Liver (tissue), 9 donors: ENCODE measurements around the gene ALCAM. TPM values are rescaled to one million over a fixed set of nuclear protein-coding genes. Genes with fewer than 3 reads are reported as not detected.

ENCODE experiments used
- DNase-seq: peaks from one replicate; pipeline ENCODE4 v3.0.0-alpha.2; 2017; ENCODE audit warnings: low spot score
- H3K27ac ChIP-seq, 2 donors: one replicate each; pipeline ENCODE4 v1.7.0; 2013; ENCODE audit warnings: inconsistent platforms in 2 of 2, low read length in 2 of 2, control low read depth in 1 of 2, low read depth in 1 of 2, mild to moderate bottlenecking in 1 of 2
- H3K27me3 ChIP-seq, 4 donors: one replicate each; pipeline versions ENCODE4 v1.6.1 to v1.7.0; 2013; ENCODE audit warnings: low read length in 3 of 4, inconsistent platforms in 1 of 4, mild to moderate bottlenecking in 1 of 4, moderate library complexity in 1 of 4; ENCODE audit not compliant: control insufficient read depth in 4 of 4, insufficient read depth in 4 of 4
- H3K36me3 ChIP-seq, 4 donors: one replicate each; pipeline versions ENCODE4 v1.6.1 to v1.7.0; 2013; ENCODE audit warnings: low read length in 3 of 4, mild to moderate bottlenecking in 3 of 4, low read depth in 1 of 4, moderate library complexity in 1 of 4; ENCODE audit not compliant: control insufficient read depth in 4 of 4, insufficient read depth in 3 of 4
- H3K4me1 ChIP-seq, 4 donors: one replicate each; pipeline versions ENCODE4 v1.6.1 to v1.7.0; 2013; ENCODE audit warnings: low read length in 3 of 4, mild to moderate bottlenecking in 3 of 4, moderate library complexity in 1 of 4; ENCODE audit not compliant: control insufficient read depth in 4 of 4, insufficient read depth in 4 of 4
- H3K4me3 ChIP-seq, 3 donors: one replicate each; pipeline versions ENCODE4 v1.6.1 to v1.7.0; 2013; ENCODE audit warnings: low read length in 3 of 3, control low read depth in 1 of 3, low read depth in 1 of 3, mild to moderate bottlenecking in 1 of 3
- H3K9ac ChIP-seq, 2 donors: one replicate each; pipeline ENCODE4 v1.7.0; 2013; ENCODE audit warnings: low read length in 2 of 2, mild to moderate bottlenecking in 2 of 2, moderate library complexity in 2 of 2, control low read depth in 1 of 2, low read depth in 1 of 2
- H3K9me3 ChIP-seq, 4 donors: one replicate each; pipeline versions ENCODE4 v1.6.1 to v1.7.0; 2013; ENCODE audit warnings: low read length in 3 of 4; ENCODE audit not compliant: control insufficient read depth in 4 of 4
- EGR1 ChIP-seq, 2 donors: IDR thresholded peaks; 2 replicates each; pipeline ENCODE4 v1.6.1; 2016 to 2018; ENCODE audit warnings: antibody characterized with exemption in 2 of 2, low read depth in 2 of 2
- FOXA1 ChIP-seq: IDR thresholded peaks from 2 replicates; pipeline ENCODE4 v1.6.1; 2016; ENCODE audit warnings: antibody characterized with exemption
- FOXA2 ChIP-seq: IDR thresholded peaks from 2 replicates; pipeline ENCODE4 v1.6.1; 2016; ENCODE audit warnings: antibody characterized with exemption
- GABPA ChIP-seq, 2 donors: IDR thresholded peaks in 1 of 2; conservative IDR thresholded peaks in 1 of 2; 2 replicates each; pipeline ENCODE4 v1.6.1; 2016; ENCODE audit warnings: antibody characterized with exemption in 2 of 2, mild to moderate bottlenecking in 1 of 2, moderate library complexity in 1 of 2
- HNF4A ChIP-seq, 2 donors: conservative IDR thresholded peaks; 2 replicates each; pipeline ENCODE4 v1.6.1; 2016; ENCODE audit warnings: antibody characterized with exemption in 2 of 2, mild to moderate bottlenecking in 2 of 2
- HNF4G ChIP-seq: IDR thresholded peaks from 2 replicates; pipeline ENCODE4 v1.6.1; 2016; ENCODE audit warnings: antibody characterized with exemption
- JUND ChIP-seq, 2 donors: IDR thresholded peaks; 2 replicates each; pipeline ENCODE4 v1.6.1; 2016; ENCODE audit warnings: antibody characterized with exemption in 2 of 2
- NR2F2 ChIP-seq: IDR thresholded peaks from 2 replicates; pipeline ENCODE4 v1.6.1; 2016; ENCODE audit warnings: antibody characterized with exemption
- RAD21 ChIP-seq, 2 donors: IDR thresholded peaks; 2 replicates each; pipeline ENCODE4 v1.6.1; 2016; ENCODE audit warnings: antibody characterized with exemption in 2 of 2, mild to moderate bottlenecking in 2 of 2
- RXRA ChIP-seq, 2 donors: IDR thresholded peaks; 2 replicates each; pipeline ENCODE4 v1.6.1; 2017 to 2018; ENCODE audit warnings: antibody characterized with exemption in 2 of 2, mild to moderate bottlenecking in 1 of 2
- SP1 ChIP-seq: IDR thresholded peaks from 2 replicates; pipeline ENCODE4 v1.6.1; 2018; ENCODE audit warnings: antibody characterized with exemption, mild to moderate bottlenecking
- TAF1 ChIP-seq: conservative IDR thresholded peaks from 2 replicates; pipeline ENCODE4 v1.6.1; 2016; ENCODE audit warnings: antibody characterized with exemption, mild to moderate bottlenecking
- YY1 ChIP-seq: IDR thresholded peaks from 2 replicates; pipeline ENCODE4 v1.6.1; 2016; ENCODE audit warnings: antibody characterized with exemption, mild to moderate bottlenecking
- WGBS: extraction: QIAGEN DNeasy Blood & Tissue Kit; methylation state at CpG from one replicate; pipeline ENCODE4 v1.1.7; 2013; 5-methylcytosine and 5-hydroxymethylcytosine counted together
- polyA plus RNA-seq, 2 donors: library from polyadenylated mRNA; stranded (reverse) in 1 of 2; unstranded in 1 of 2; fragments of 200-250 nt in 1 of 2; fragments of >200 nt in 1 of 2; fragmentation: Nextera tagmentation in 1 of 2; extraction: Ambion mirVana in 1 of 2; gene quantifications; one replicate each; pipeline versions ENCODE4 v1.2.1 to v1.2.3, GENCODE V29; 2013 to 2015
- total RNA-seq, 2 donors: library from RNA; depleted of rRNA; stranded (reverse); fragments of >200 nt; gene quantifications; one replicate each; pipeline ENCODE4 v1.2.3, GENCODE V29; 2014
- TF ChIP-seq, protein P1 (sequence below): IDR thresholded peaks from 2 replicates; pipeline ENCODE4 v1.6.1; 2016; ENCODE audit warnings: antibody characterized with exemption
- TF ChIP-seq, protein P2 (sequence below): IDR thresholded peaks from 2 replicates; pipeline ENCODE4 v1.6.1; 2016; ENCODE audit warnings: antibody characterized with exemption
- TF ChIP-seq, protein P3 (sequence below): IDR thresholded peaks from 2 replicates; pipeline ENCODE4 v1.6.1; 2016; ENCODE audit warnings: antibody characterized with exemption
- TF ChIP-seq, protein P4 (sequence below): fragments of 150-350 bp; IDR thresholded peaks from 2 replicates; pipeline ENCODE4 v1.5.1; 2017; ENCODE audit warnings: improper control_type of control experiment, low read depth, low read length; ENCODE audit not compliant: missing input control
- TF ChIP-seq, protein P5 (sequence below): IDR thresholded peaks from 2 replicates; pipeline ENCODE4 v1.6.1; 2016; ENCODE audit warnings: antibody characterized with exemption, mild to moderate bottlenecking
- donor health status: healthy.
- donor health status: healthy.
- donor health status: healthy.
- donor health status: healthy.
- donor health status: healthy.

The ALCAM gene
- total and polyA plus RNA-seq, 4 donors = 14.2 to 62.0 (median 32.3) TPM

DNA sequence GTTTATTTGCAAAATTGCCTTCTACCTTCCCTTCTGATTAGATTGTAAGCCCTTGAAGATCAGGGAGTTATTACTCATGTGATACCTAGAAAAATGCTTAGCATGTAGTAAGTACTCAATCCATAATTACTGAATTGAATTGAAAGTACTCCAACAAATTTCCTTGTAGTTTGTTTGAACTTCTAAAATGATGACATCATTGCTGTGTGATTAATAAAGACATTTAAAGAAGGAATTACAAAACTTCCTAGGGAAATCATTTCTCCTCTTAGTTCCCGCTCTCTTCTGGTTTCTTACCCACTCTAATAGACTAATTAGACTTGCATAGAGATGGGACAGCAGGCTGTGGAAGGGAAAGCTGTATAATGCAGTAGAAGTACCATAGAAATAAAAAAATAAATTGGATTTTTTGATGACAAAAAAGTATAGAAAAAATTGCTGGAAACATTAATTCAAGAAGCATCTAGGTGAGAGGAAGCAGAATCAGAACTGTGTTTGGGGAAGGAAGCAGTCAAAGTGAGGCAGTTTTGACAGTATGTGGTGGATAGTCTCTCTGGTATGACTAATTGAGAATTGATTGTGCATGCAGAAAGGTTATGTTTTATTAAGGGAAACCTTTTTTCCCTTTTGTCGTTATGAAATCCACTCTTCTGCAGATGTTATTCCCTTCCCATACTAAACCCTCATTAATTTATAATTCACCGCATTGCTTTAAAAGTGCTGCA lies 93.0 kb downstream of the ALCAM start:
- Histone ChIP-seq H3K36me3 (no peaks in the 10 kb centered on the region), H3K9me3 (no peaks in the 10 kb centered on the region), H3K9ac (no peak overlapping the region), H3K4me1 (peaks cover 0 to 1% (median 0%) of the 10 kb centered on the region in 4 donors), H3K27me3 (no peaks in the 10 kb centered on the region), H3K27ac (no peak overlapping the region), H3K4me3 (no peak overlapping the region)
- no peak for DNase-seq
- 84% methylated on average over 3 of the region's 3 CpGs for WGBS
- TF ChIP-seq HNF4G (no peak), FOXA2 (no peak)
- TF ChIP-seq, protein P1, sequence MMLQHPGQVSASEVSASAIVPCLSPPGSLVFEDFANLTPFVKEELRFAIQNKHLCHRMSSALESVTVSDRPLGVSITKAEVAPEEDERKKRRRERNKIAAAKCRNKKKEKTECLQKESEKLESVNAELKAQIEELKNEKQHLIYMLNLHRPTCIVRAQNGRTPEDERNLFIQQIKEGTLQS = no peak

DNA sequence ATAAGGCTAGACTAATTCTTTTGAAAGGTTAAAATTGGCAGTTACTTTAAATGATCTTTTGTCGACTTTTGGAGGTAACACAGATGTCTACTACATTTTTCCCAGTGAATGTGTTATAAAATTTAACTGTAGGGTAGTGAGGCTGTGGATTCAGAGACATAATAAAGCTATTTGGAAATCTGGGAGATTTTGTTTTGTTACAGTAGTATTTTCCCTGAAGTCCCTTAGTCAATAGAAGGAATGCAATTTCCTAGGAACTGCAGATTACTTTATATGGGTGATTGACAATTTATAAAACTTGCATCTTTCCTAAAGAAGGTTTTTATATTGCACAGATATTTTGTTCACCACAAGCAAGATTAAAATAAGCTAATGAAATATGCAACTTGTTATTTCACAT lies 96.9 kb downstream of the ALCAM start:
- TF ChIP-seq RXRA (IDR thresholded peaks at IDR 0.05) (no peak), SP1 (no peak), GABPA (IDR thresholded peaks at IDR 0.05 in 1 of 2, conservative IDR thresholded peaks at IDR 0.05 in 1 of 2) (no peak), TAF1 (no peak), HNF4A (conservative IDR thresholded peaks at IDR 0.05) (no peak), HNF4G (no peak), FOXA2 (no peak), YY1 (no peak), JUND (IDR thresholded peaks at IDR 0.05) (no peak), NR2F2 (no peak), EGR1 (IDR thresholded peaks at IDR 0.05; ENCODE audit: low read depth in 2 of 2) (no peak), FOXA1 (no peak), RAD21 (IDR thresholded peaks at IDR 0.05) (no peak)
- TF ChIP-seq, protein P2, sequence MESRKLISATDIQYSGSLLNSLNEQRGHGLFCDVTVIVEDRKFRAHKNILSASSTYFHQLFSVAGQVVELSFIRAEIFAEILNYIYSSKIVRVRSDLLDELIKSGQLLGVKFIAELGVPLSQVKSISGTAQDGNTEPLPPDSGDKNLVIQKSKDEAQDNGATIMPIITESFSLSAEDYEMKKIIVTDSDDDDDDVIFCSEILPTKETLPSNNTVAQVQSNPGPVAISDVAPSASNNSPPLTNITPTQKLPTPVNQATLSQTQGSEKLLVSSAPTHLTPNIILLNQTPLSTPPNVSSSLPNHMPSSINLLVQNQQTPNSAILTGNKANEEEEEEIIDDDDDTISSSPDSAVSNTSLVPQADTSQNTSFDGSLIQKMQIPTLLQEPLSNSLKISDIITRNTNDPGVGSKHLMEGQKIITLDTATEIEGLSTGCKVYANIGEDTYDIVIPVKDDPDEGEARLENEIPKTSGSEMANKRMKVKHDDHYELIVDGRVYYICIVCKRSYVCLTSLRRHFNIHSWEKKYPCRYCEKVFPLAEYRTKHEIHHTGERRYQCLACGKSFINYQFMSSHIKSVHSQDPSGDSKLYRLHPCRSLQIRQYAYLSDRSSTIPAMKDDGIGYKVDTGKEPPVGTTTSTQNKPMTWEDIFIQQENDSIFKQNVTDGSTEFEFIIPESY = no peak
- TF ChIP-seq, protein P3, sequence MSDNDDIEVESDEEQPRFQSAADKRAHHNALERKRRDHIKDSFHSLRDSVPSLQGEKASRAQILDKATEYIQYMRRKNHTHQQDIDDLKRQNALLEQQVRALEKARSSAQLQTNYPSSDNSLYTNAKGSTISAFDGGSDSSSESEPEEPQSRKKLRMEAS = no peak
- TF ChIP-seq, protein P4, sequence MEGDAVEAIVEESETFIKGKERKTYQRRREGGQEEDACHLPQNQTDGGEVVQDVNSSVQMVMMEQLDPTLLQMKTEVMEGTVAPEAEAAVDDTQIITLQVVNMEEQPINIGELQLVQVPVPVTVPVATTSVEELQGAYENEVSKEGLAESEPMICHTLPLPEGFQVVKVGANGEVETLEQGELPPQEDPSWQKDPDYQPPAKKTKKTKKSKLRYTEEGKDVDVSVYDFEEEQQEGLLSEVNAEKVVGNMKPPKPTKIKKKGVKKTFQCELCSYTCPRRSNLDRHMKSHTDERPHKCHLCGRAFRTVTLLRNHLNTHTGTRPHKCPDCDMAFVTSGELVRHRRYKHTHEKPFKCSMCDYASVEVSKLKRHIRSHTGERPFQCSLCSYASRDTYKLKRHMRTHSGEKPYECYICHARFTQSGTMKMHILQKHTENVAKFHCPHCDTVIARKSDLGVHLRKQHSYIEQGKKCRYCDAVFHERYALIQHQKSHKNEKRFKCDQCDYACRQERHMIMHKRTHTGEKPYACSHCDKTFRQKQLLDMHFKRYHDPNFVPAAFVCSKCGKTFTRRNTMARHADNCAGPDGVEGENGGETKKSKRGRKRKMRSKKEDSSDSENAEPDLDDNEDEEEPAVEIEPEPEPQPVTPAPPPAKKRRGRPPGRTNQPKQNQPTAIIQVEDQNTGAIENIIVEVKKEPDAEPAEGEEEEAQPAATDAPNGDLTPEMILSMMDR = no peak
- TF ChIP-seq, protein P1 = no peak
- TF ChIP-seq, protein P5, sequence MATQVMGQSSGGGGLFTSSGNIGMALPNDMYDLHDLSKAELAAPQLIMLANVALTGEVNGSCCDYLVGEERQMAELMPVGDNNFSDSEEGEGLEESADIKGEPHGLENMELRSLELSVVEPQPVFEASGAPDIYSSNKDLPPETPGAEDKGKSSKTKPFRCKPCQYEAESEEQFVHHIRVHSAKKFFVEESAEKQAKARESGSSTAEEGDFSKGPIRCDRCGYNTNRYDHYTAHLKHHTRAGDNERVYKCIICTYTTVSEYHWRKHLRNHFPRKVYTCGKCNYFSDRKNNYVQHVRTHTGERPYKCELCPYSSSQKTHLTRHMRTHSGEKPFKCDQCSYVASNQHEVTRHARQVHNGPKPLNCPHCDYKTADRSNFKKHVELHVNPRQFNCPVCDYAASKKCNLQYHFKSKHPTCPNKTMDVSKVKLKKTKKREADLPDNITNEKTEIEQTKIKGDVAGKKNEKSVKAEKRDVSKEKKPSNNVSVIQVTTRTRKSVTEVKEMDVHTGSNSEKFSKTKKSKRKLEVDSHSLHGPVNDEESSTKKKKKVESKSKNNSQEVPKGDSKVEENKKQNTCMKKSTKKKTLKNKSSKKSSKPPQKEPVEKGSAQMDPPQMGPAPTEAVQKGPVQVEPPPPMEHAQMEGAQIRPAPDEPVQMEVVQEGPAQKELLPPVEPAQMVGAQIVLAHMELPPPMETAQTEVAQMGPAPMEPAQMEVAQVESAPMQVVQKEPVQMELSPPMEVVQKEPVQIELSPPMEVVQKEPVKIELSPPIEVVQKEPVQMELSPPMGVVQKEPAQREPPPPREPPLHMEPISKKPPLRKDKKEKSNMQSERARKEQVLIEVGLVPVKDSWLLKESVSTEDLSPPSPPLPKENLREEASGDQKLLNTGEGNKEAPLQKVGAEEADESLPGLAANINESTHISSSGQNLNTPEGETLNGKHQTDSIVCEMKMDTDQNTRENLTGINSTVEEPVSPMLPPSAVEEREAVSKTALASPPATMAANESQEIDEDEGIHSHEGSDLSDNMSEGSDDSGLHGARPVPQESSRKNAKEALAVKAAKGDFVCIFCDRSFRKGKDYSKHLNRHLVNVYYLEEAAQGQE = no peak
- H3K9me3 ChIP-seq = no peaks in the 10 kb centered on the region
- no peak overlapping the region for H3K27ac ChIP-seq
- no peak overlapping the region for H3K9ac ChIP-seq
- peaks cover 0 to 17% (median 2%) of the 10 kb centered on the region in 4 donors for H3K4me1 ChIP-seq
- WGBS = 84% methylated on average over 1 of the region's 1 CpG
- no peak overlapping the region for H3K4me3 ChIP-seq
- no peaks in the 10 kb centered on the region for H3K27me3 ChIP-seq
- DNase-seq = no peak
- no peaks in the 10 kb centered on the region for H3K36me3 ChIP-seq
